ENCODE measurements around the gene MGARP. TPM values are rescaled to one million over a fixed set of nuclear protein-coding genes. Genes with fewer than 3 reads are reported as not detected.
A peak's percentile ranks its signal among the peaks of the same experiment; 100 is the strongest.

Gene MGARP
- total RNA-seq, 2 experiments from 2014 or later, result 2.6 TPM; not detected in 1

DNA sequence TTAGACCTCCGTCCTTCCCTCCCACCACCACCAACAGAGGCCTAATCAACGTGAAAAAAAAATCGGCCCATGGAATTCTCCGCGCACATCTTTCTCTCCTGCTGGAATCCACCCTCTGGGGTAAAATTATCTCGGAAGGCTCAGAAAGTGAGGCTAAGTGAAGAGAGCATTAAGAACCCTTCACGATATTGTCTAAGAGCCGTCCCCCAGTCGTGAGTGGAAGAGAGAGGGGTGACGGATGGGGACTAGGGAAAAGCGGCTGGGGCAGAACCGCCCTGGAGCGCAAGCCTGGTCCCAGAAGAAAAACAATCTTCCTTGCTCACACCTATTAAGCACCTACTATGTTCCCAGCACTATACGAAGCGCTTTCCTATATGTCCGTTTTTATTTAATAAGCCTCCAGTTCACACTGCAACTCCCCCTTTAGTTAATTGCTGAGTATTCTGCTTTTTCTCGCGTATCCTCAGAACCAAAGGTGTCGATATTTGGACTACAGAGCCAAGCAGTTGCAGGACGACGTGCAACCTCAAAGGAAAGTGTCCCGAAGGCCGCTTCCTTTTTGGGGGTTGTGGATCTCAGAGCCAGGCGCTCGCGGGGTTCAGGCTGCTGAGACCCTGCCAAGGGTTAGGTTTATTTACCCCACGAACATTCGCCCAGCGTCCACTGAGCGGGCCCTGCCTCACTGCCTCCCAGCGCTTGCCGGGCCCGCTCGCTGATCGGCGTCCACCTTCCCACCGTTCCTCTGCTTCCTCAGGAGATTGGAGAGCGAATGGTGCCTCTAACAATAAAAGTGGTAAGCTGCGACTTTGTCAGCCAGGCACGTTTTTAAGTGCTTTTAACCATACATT, 889 bp downstream of the MGARP start:
- no peaks in the 10 kb centered on the region for H3K36me3 ChIP-seq (ENCODE audit: insufficient read depth, low read length)
- H2AFZ ChIP-seq (ENCODE audit: low read length), result peak overlapping the region; percentile 84
- CTCF ChIA-PET (ENCODE audit: unreplicated experiment), result no interaction called here
- no peaks in the 10 kb centered on the region for H3K9me2 ChIP-seq (ENCODE audit: insufficient read depth, low read length)
- no peak for DNase-seq (ENCODE audit: low spot score)
- POLR2A ChIA-PET, result interaction anchor here (0.6 to 1.4 kb wide), 2 partner anchors 17 to 154 kb away, joined by 3 read pairs; no protein-coding TSS in a partner anchor
- H3K4me3 ChIP-seq (ENCODE audit: low read depth, low read length, poor library complexity, severe bottlenecking), result peak overlapping the region; percentile 29
- TF ChIP-seq EZH2phosphoT487 (IDR thresholded peaks at IDR 0.05; ENCODE audit: borderline replicate concordance, low read depth, low read length), result no peak
- TF ChIP-seq, protein P1, sequence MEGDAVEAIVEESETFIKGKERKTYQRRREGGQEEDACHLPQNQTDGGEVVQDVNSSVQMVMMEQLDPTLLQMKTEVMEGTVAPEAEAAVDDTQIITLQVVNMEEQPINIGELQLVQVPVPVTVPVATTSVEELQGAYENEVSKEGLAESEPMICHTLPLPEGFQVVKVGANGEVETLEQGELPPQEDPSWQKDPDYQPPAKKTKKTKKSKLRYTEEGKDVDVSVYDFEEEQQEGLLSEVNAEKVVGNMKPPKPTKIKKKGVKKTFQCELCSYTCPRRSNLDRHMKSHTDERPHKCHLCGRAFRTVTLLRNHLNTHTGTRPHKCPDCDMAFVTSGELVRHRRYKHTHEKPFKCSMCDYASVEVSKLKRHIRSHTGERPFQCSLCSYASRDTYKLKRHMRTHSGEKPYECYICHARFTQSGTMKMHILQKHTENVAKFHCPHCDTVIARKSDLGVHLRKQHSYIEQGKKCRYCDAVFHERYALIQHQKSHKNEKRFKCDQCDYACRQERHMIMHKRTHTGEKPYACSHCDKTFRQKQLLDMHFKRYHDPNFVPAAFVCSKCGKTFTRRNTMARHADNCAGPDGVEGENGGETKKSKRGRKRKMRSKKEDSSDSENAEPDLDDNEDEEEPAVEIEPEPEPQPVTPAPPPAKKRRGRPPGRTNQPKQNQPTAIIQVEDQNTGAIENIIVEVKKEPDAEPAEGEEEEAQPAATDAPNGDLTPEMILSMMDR (conservative IDR thresholded peaks at IDR 0.05; ENCODE audit: low read length), result no peak
- no peak overlapping the region for H3K27ac ChIP-seq (ENCODE audit: low read depth, low read length, poor library complexity, severe bottlenecking)
- H3K9me3 ChIP-seq (ENCODE audit: low read length), result peaks cover 4% of the 10 kb centered on the region; the same call in 1 of the 2 replicates
- no TSS peak for BruUV-seq (replicated peaks)
- intact Hi-C loops (cut with micrococcal nuclease; ENCODE audit: unreplicated experiment), result no loop called here
- no peaks in the 10 kb centered on the region for H3K79me2 ChIP-seq (ENCODE audit: insufficient read depth, low read depth, low read length)
- peaks cover 19% of the 10 kb centered on the region for H3K4me1 ChIP-seq (ENCODE audit: insufficient read depth, low read length, poor library complexity, severe bottlenecking)
- no peaks in the 10 kb centered on the region for H4K20me1 ChIP-seq (ENCODE audit: insufficient read depth, low read length)
- H3K4me2 ChIP-seq (ENCODE audit: low read length), result peak overlapping the region; percentile 43

DNA sequence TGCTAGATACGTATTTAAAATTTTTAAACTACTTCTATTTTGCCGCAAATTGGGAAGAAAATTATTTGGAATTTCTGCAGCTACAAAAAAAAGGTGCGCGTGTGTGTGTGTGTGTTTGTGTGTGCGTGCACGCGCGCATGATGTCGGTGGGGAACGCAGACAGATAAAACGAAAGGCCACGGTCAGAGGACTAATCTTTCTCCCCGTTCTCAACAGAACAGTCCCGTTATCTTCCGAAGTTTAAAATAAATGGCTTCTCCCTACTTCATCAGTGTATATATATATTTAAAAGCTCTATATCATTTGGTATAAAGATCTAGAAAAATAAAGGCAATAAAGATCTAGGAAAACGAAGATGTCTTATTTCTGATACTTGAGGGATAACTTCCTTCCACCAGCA, 1.5 kb downstream of the MGARP start:
- ChIA-PET CTCF (ENCODE audit: unreplicated experiment) (no interaction called here), POLR2A (interaction anchor here (0.6 kb wide), 1 partner anchor 155 kb away, joined by 3 read pairs; no protein-coding TSS in a partner anchor)
- BruUV-seq (replicated peaks), result no TSS peak
- H3K4me1 ChIP-seq (ENCODE audit: insufficient read depth, low read length, poor library complexity, severe bottlenecking), result peaks cover 18% of the 10 kb centered on the region
- peak overlapping the region; percentile 84 for H2AFZ ChIP-seq (ENCODE audit: low read length)
- no peaks in the 10 kb centered on the region for H4K20me1 ChIP-seq (ENCODE audit: insufficient read depth, low read length)
- H3K27ac ChIP-seq (ENCODE audit: low read depth, low read length, poor library complexity, severe bottlenecking), result no peak overlapping the region
- H3K4me2 ChIP-seq (ENCODE audit: low read length), result no peak overlapping the region
- H3K36me3 ChIP-seq (ENCODE audit: insufficient read depth, low read length), result no peaks in the 10 kb centered on the region
- intact Hi-C loops (cut with micrococcal nuclease; ENCODE audit: unreplicated experiment), result no loop called here
- H3K79me2 ChIP-seq (ENCODE audit: insufficient read depth, low read depth, low read length), result no peaks in the 10 kb centered on the region
- H3K9me2 ChIP-seq (ENCODE audit: insufficient read depth, low read length), result no peaks in the 10 kb centered on the region
- TF ChIP-seq, protein P1 (conservative IDR thresholded peaks at IDR 0.05; ENCODE audit: low read length), result no peak
- TF ChIP-seq EZH2phosphoT487 (IDR thresholded peaks at IDR 0.05; ENCODE audit: borderline replicate concordance, low read depth, low read length), result no peak
- DNase-seq (ENCODE audit: low spot score), result no peak
- no peaks in the 10 kb centered on the region for H3K9me3 ChIP-seq (ENCODE audit: low read length)
- H3K4me3 ChIP-seq (ENCODE audit: low read depth, low read length, poor library complexity, severe bottlenecking), result no peak overlapping the region

DNA sequence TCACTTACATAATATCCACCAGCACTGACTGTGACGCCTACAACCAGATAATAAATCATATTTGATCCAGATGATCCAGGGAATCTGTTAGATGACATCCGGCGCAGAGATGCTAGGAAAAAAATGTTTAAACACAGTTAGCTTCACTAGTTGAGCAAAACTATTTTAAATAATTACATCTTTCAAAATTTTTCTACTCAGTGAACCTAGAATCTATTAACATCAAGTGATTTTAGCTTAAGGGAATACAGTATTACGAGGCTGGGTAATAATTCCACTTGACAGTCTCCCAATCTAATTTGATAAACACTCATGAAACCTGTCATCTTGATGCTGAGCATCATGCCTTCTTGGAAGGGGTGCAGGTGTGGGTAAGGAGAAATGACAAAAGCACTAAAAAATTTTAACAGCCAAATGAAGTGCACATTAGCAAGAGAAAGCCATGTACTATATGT, 4.7 kb downstream of the MGARP start:
- BruUV-seq (replicated peaks), result no TSS peak
- H3K4me2 ChIP-seq (ENCODE audit: low read length), result no peak overlapping the region
- H3K79me2 ChIP-seq (ENCODE audit: insufficient read depth, low read depth, low read length), result no peaks in the 10 kb centered on the region
- H4K20me1 ChIP-seq (ENCODE audit: insufficient read depth, low read length), result no peaks in the 10 kb centered on the region
- H3K9me2 ChIP-seq (ENCODE audit: insufficient read depth, low read length), result no peaks in the 10 kb centered on the region
- H3K36me3 ChIP-seq (ENCODE audit: insufficient read depth, low read length), result no peaks in the 10 kb centered on the region
- intact Hi-C loops (cut with micrococcal nuclease; ENCODE audit: unreplicated experiment), result no loop called here
- no peak overlapping the region for H3K4me3 ChIP-seq (ENCODE audit: low read depth, low read length, poor library complexity, severe bottlenecking)
- no peak for DNase-seq (ENCODE audit: low spot score)
- ChIA-PET CTCF (ENCODE audit: unreplicated experiment) (no interaction called here), POLR2A (interaction anchor here (0.5 to 2.1 kb wide), 9 partner anchors 9 to 148 kb away, joined by 3 to 9 read pairs (median 4); partner anchors contain the start of gene NAA15)
- no peak overlapping the region for H3K27ac ChIP-seq (ENCODE audit: low read depth, low read length, poor library complexity, severe bottlenecking)
- peaks cover 9% of the 10 kb centered on the region for H3K4me1 ChIP-seq (ENCODE audit: insufficient read depth, low read length, poor library complexity, severe bottlenecking)
- H2AFZ ChIP-seq (ENCODE audit: low read length), result no peak overlapping the region
- no peaks in the 10 kb centered on the region for H3K9me3 ChIP-seq (ENCODE audit: low read length)
- TF ChIP-seq, protein P1 (conservative IDR thresholded peaks at IDR 0.05; ENCODE audit: low read length), result no peak
- no peak for TF ChIP-seq EZH2phosphoT487 (IDR thresholded peaks at IDR 0.05; ENCODE audit: borderline replicate concordance, low read depth, low read length)
